Dedifferentiated amniotic fluid mesenchymal stem cell (primary cell): ENCODE data around the gene ACIN1.
"Not testable (repeated sequence)": the region's sequence is repeated elsewhere in the genome, so short reads cannot be mapped to it uniquely, and the experiment has no call there.

Experiments used
- DNase-seq: peaks from one replicate; pipeline ENCODE4 v3.0.0-alpha.2; 2016; ENCODE audit errors: extremely low spot score

The ACIN1 gene

DNA sequence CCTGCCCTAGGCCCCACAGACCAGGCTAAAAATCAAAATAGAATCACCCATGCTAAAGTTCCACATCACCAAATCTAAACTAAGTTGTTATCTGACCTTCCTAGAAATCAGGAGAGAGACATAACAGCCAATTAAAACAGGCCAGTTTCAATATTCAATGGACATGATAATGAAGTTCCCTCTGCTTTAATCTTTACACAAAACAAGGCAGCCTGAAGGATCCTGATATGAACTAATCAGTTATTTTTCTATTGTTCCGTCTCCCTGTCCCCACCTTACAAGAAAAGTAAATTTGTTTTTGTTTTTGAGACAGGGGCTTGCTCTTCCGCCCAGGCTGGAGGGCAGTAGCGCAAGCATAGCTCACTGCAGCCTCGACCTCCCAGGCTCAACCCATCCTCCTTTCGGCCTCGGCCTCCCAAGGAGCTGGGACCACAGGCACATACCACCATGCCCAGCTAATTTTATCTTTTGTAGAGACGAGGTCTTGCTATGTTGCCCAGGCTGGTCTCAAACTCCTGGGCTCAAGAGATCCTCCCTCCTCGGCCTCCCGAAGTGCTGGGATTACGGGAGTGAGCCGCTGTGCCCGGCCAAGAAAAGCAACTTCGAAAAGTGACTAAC is 29.5 kb upstream of the ACIN1 start:
- DNase-seq, result no peak

DNA sequence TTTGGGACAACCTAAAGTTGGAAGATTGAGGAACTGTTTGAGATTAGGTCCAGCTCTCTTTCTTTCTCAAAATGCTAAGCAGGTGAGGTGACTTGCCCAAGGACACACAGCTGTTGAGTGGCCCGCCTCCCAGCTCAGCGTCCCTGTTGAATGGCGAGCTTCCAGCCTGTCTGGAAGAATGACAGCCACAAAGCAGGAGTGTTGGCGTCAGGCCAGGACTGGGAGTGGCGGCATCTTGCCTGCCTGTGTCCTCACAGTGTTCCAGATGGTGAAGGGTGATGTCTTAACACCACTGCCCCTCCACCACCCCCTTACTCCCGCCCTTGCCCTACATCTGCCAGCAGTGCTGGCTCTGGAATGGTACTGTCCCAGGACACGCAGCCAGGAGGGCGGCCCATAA is 28.5 kb upstream of the ACIN1 start:
- DNase-seq, result no peak

DNA sequence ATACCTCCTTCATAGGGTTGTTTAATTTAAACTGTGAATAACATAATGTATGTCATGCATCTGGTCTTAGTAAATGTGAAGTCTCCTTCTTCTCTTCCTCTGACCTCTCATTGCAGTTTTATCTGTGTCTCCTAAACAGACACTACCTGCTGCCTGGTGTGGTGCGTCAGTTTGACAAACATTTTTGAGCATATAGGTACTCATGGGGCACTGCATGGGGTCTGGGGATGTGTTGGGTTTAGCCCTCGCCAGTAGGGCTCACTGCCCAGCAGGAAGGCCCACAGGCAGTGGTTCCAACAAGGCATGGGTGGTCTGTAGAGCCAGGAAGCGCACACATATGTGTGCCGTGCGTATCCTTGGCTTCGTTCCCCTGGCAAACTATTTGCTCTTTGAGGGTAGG is 27.1 kb upstream of the ACIN1 start:
- no peak for DNase-seq

- no peak for DNase-seq
Observed at GRCh38 chr14:23121361-23121771, 26.4 kb upstream of the ACIN1 start.

DNA sequence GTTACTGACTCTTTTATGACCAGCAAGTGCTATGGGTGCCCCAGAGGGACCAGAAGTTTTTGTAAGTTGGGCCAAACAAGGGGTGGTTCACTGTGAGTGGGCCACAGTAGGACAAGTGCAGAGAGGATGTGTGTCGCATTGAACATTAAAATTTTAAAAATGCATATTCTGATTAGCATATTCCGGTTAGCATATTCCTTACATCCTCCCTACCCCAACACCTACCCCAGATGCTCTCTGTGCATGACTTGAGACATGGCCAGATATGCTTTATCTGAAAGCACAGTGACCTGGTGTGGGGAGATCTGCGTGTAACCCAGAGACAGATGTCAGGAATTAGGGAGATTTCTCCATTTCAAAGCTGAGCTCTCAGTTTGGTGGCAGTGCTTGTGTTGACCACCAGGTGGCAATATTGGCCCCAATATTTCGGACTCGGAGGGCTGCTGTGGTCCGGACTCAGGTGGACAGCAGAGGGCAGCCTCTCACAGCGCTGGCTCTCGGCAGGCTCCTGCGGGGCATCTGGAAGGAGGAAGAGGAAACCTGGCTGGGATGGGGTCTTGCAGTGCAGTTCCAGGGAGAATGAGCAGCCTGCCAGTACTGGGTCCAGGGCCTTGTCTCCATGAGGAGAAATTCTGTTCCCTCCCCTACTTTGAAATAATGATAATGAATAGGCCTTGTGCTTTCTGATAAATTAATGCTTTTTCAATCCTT is 25.8 kb upstream of the ACIN1 start:
- DNase-seq, result peak; percentile 92

DNA sequence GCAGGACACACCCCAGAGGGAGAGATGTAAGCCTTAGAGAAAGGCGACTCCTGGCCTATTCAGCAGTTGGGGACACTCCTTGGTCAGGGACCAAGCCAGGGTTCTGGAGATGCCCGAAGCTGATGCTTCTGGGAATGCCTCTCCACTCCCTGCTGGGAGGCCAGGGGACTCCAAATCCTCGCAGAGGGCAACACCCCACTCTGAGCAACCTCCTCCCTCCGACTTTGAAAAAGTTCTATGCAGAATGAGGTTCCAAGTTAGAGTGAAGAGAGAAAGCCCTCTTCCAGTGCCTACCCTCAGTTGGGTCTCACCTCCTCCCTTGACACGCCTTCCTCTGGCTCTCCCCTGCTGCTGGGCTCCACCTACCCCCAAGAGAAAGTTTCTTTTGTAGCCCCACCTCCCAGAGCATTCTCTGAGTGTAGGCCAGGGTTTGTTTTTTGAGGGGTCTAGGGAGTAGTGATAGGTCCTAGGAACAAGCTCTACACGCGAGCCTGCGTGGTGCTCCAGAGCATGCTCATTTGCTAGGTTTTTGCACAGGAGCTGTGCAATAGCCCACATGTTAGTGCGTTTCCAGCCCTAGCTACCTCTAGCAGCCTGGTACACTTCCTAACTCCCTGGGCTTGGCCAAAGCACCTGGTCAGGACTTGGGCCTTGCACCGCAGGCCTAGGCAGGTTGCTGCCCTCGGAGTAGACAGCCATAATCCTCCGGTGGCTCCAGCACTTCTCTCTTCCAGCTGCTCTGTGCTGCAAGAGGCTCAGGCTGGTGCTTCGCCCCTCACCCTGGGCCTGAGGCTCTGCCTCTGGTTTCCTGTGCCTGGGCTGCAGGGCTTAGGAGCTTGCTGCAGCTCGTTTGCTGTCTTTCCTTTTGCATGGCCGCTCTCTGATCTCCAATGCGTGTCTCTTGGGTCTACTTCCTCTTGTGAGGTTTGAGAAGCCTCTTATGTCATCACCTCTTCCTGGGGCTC is 24.7 kb upstream of the ACIN1 start:
- no peak for DNase-seq

GRCh38 chr14:23118506-23119362 is 23.8 kb upstream of the ACIN1 start, which contains the start of gene CEBPE:
CEBPE (minus strand) TSS chr14:23119255; CDS start chr14:23119091, 164 bp downstream.
- no peak for DNase-seq

- no peak for DNase-seq
Observed at GRCh38 chr14:23117371-23118020, 22.6 kb upstream of the ACIN1 start.

- DNase-seq, result no peak
Observed at GRCh38 chr14:23115918-23116317, 21.0 kb upstream of the ACIN1 start.

- peak; percentile 86 for DNase-seq
Observed at GRCh38 chr14:23115039-23115731, 20.2 kb upstream of the ACIN1 start.

DNA sequence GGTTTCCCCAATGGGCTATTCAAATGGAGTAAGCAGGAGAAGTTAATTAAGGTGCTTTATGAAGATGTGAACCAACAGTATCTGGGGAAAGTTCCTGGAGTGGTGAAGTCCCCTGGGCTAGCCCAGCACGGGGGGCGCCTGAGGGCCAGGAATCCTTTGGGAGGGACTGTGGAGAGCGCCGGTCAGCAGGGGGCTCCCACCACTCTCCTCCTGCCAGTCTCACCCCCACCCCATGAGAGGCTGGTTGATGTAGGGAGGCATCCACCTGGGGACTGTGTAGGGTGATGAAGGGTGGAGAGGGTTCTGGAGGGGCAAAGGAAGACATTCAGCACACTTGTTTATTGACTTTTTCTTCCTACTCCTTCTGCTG is 19.7 kb upstream of the ACIN1 start:
- no peak for DNase-seq

DNA sequence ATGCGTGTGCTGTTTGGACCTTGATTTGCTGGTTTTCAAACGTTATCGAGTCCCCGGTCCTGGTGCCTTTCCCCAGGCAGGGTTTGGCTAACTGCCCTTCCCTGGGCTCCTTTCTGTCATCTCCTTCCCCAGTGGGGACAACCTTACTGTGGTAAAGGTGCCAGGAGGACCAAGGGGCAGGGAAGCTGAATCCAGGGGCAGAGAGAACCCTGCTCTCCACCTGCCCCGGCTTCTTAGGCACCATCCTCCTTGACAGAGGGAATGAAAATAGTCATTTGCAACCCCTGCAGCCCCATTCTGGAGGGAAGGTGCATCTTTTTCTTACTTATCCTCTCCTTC is 19.2 kb upstream of the ACIN1 start:
- no peak for DNase-seq

- no peak for DNase-seq
Observed at GRCh38 chr14:23113431-23114119, 18.6 kb upstream of the ACIN1 start.

DNA sequence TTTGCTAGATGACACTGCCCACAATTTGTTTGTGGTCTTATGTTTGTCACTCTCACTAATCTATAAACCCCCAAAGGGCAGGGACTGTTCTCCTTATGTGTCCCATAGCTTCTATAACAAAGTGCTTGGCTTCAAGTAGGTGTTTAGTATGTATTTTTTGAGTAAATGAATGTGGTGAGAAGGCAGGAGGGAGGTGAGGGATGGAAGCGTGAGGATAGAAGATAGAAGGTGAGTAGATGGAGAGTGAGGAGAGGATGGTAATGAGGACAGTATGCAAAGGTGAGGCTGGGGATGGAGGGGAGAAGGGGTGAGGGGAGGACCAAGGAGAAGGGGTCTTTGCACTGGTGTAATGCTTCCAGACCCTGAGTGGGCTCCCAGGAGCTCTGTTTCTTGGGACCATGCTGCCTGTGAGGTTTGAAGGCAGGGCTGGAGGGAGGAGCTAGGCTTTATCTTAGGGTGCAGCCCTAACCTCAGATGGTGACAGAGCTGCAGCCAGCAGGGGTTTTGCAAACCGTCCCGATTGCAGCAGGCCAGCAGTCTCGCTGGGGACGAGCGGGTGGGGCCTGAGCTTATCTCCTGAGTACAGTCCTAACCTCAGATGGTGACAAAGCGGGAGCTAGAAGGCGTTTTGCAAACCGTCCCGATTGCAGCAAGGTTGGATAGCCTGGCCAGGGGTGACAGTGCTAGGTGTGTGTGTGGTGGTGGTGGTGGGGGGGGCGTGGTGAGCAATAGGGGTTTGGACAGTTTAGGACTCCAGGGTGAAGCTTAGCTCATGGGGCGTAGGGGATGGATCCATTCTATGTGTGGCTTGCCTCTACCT is 17.6 kb upstream of the ACIN1 start:
- DNase-seq, result no peak

- no peak for DNase-seq
Observed at GRCh38 chr14:23110579-23111365, 15.8 kb upstream of the ACIN1 start.

DNA sequence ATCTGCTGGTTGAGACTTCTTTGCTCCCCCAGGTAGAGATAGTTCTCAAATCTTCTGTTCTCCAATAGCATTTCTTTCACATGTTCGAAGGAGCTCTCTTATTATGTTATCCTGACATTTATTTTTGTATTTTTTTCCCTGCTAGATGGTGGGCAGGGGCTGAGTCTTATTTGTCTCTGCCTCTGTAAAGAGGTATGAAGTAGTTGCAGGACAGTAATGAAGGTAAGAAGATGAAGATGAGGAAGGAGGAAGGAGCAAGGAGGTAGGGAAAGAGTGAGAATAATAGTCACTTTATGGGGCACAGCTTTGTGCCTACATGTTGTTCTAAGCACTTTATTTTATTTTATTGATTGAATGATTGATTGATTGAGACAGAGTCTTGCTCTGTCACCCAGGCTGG is 14.8 kb upstream of the ACIN1 start:
- DNase-seq, result no peak

- DNase-seq, result not testable (repeated sequence)
Observed at GRCh38 chr14:23108169-23108568, 13.2 kb upstream of the ACIN1 start.

GRCh38 chr14:23107620-23108019 is 12.7 kb upstream of the ACIN1 start:
- not testable (repeated sequence) for DNase-seq
